ENCODE results near the gene LINC00237. TPM values are rescaled to one million over a fixed set of nuclear protein-coding genes. Genes with fewer than 3 reads are reported as not detected.

Gene LINC00237
- total and polyA plus RNA-seq, 9 of the 15 experiments (the other 6 are each of a cell fraction or from before 2014, with no cell fraction given): not detected

DNA sequence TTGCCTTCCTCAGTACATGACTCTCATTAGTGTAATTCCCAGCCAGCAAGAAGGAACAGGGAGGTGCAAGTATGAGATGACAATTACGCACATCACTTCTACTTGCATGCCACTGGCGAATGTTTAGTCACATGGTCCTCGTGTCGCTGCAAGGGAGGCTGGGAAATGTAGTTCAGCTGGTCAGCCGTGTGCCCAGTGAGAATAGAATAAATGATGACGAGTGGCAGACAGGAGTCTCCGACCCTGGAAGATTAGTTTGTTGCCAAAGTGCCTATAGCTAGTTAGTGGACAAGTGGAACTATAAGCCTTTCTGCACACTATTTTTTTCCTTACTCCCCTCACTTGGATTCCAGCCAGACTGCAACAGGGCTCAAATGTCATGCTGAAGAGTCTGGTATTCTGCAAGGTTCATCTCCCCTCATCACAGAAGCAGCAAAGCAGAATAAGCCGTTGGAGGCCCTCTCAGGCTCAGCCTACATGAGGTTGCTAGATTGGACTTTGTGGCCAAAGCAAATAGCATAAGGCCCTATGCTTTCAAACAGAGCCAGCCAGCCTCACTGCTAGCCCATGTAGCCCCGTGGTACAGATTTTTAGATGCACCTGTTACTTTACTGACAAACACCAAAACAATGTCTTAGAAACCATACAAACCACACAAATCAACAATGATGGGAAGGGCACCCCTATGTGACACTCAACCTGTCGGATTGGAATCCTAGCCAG, 9.7 kb downstream of the LINC00237 start (continued):
- TF ChIP-seq, protein P1, sequence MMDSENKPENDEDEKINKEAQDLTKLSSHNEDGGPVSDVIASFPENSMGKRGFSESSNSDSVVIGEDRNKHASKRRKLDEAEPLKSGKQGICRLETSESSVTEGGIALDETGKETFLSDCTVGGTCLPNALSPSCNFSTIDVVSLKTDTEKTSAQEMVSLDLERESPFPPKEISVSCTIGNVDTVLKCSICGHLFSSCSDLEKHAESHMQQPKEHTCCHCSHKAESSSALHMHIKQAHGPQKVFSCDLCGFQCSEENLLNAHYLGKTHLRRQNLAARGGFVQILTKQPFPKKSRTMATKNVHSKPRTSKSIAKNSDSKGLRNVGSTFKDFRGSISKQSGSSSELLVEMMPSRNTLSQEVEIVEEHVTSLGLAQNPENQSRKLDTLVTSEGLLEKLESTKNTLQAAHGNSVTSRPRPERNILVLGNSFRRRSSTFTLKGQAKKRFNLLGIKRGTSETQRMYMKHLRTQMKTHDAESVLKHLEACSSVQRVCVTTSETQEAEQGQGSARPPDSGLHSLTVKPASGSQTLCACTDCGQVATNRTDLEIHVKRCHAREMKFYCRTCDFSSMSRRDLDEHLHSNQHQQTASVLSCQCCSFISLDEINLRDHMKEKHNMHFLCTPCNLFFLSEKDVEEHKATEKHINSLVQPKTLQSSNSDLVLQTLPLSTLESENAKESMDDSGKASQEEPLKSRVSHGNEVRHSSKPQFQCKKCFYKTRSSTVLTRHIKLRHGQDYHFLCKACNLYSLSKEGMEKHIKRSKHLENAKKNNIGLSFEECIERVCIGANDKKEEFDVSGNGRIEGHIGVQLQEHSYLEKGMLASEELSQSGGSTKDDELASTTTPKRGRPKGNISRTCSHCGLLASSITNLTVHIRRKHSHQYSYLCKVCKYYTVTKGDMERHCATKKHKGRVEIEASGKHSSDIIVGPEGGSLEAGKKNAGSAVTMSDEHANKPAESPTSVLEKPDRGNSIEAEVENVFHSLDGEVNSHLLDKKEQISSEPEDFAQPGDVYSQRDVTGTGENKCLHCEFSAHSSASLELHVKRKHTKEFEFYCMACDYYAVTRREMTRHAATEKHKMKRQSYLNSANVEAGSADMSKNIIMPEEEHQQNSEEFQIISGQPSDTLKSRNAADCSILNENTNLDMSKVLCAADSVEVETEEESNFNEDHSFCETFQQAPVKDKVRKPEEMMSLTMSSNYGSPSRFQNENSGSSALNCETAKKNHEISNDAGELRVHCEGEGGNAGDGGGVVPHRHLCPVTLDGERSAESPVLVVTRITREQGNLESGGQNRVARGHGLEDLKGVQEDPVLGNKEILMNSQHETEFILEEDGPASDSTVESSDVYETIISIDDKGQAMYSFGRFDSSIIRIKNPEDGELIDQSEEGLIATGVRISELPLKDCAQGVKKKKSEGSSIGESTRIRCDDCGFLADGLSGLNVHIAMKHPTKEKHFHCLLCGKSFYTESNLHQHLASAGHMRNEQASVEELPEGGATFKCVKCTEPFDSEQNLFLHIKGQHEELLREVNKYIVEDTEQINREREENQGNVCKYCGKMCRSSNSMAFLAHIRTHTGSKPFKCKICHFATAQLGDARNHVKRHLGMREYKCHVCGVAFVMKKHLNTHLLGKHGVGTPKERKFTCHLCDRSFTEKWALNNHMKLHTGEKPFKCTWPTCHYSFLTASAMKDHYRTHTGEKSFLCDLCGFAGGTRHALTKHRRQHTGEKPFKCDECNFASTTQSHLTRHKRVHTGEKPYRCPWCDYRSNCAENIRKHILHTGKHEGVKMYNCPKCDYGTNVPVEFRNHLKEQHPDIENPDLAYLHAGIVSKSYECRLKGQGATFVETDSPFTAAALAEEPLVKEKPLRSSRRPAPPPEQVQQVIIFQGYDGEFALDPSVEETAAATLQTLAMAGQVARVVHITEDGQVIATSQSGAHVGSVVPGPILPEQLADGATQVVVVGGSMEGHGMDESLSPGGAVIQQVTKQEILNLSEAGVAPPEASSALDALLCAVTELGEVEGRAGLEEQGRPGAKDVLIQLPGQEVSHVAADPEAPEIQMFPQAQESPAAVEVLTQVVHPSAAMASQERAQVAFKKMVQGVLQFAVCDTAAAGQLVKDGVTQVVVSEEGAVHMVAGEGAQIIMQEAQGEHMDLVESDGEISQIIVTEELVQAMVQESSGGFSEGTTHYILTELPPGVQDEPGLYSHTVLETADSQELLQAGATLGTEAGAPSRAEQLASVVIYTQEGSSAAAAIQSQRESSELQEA (IDR thresholded peaks at IDR 0.05; ENCODE audit: low read depth): no peak
- TF ChIP-seq ASH1L (IDR thresholded peaks at IDR 0.05; ENCODE audit: borderline replicate concordance, low read depth, partially characterized antibody) (no peak), LCOR (CRISPR knock-in tag; IDR thresholded peaks at IDR 0.05) (no peak), NR2C2 (CRISPR knock-in tag; IDR thresholded peaks at IDR 0.05) (no peak), NR2C2 (tag; IDR thresholded peaks at IDR 0.05) (no peak), ATF1 (CRISPR knock-in tag; IDR thresholded peaks at IDR 0.05) (no peak), ATF1 (tag; IDR thresholded peaks at IDR 0.05) (peak; percentile 89), ETV6 (IDR thresholded peaks at IDR 0.05; ENCODE audit: borderline replicate concordance in 1 of 2, low read depth in 2 of 2, low read length in 1 of 2) (no peak), ETV6 (CRISPR knock-in tag; IDR thresholded peaks at IDR 0.05; ENCODE audit: borderline replicate concordance) (no peak)
- TF ChIP-seq, protein P2, sequence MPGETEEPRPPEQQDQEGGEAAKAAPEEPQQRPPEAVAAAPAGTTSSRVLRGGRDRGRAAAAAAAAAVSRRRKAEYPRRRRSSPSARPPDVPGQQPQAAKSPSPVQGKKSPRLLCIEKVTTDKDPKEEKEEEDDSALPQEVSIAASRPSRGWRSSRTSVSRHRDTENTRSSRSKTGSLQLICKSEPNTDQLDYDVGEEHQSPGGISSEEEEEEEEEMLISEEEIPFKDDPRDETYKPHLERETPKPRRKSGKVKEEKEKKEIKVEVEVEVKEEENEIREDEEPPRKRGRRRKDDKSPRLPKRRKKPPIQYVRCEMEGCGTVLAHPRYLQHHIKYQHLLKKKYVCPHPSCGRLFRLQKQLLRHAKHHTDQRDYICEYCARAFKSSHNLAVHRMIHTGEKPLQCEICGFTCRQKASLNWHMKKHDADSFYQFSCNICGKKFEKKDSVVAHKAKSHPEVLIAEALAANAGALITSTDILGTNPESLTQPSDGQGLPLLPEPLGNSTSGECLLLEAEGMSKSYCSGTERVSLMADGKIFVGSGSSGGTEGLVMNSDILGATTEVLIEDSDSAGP (CRISPR knock-in tag; IDR thresholded peaks at IDR 0.05): no peak
